ENCODE results near the gene NHS.

GRCh38 chrX:17521871-17522693, 147.1 kb downstream of the NHS start:
- TF ChIP-seq CTCF (IDR thresholded peaks at IDR 0.05) (no peak), POLR2A (IDR thresholded peaks at IDR 0.05) (no peak)
